ENCODE results near the gene ATP2A3.

DNA sequence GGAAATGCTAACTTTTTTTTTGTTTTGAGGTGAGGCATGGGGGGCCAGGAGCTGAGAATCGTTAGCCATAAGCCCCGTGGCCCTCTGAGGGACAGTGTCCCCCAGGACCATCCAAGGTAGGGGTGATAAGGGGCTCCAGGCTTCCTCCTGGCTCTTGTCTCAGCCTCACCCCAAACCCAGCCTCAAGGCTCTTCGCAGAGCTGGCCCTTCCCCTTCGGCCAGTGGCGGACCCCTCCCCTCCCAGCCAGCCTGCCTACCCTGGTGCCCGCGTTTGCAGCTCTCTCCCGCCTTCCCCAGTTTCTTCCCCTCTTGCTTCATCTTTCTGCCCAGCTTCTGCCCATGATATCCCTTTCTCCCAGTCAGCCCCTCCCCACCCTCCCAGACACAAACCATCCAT lies 22.7 kb upstream of the ATP2A3 start:
- no peak for TF ChIP-seq POLR2A (IDR thresholded peaks at IDR 0.05; ENCODE audit: low read depth, low read length)
- TF ChIP-seq TAF1 (IDR thresholded peaks at IDR 0.05; ENCODE audit: low read depth, low read length), result no peak
- no peak for TF ChIP-seq POLR2AphosphoS5 (IDR thresholded peaks at IDR 0.05; ENCODE audit: low read depth, low read length)
- TF ChIP-seq SPI1 (IDR thresholded peaks at IDR 0.05; ENCODE audit: low read depth, low read length), result no peak
- no peak for TF ChIP-seq POU2F2 (IDR thresholded peaks at IDR 0.05; ENCODE audit: low read depth, low read length)
- TF ChIP-seq PAX5 (IDR thresholded peaks at IDR 0.05; ENCODE audit: insufficient read depth, low read length, severe bottlenecking), result no peak

Data from GM12891 (cell line).